Stimulated activated CD4-positive, alpha-beta T cell treated with anti-CD3 and anti-CD28 coated beads, Interleukin-15, amount 100 ng/mL, for 1 hour (primary cell): Measurements from ENCODE around the gene TRIP6.
"Not testable (repeated sequence)": the region's sequence is repeated elsewhere in the genome, so short reads cannot be mapped to it uniquely, and the experiment has no call there.

Source experiments
- DNase-seq, 2 donors: peaks; one replicate each; pipeline ENCODE4 v3.0.0-alpha.2; 2020; ENCODE audit warnings: low read depth in 1 of 2, low spot score in 1 of 2

TRIP6 gene

DNA sequence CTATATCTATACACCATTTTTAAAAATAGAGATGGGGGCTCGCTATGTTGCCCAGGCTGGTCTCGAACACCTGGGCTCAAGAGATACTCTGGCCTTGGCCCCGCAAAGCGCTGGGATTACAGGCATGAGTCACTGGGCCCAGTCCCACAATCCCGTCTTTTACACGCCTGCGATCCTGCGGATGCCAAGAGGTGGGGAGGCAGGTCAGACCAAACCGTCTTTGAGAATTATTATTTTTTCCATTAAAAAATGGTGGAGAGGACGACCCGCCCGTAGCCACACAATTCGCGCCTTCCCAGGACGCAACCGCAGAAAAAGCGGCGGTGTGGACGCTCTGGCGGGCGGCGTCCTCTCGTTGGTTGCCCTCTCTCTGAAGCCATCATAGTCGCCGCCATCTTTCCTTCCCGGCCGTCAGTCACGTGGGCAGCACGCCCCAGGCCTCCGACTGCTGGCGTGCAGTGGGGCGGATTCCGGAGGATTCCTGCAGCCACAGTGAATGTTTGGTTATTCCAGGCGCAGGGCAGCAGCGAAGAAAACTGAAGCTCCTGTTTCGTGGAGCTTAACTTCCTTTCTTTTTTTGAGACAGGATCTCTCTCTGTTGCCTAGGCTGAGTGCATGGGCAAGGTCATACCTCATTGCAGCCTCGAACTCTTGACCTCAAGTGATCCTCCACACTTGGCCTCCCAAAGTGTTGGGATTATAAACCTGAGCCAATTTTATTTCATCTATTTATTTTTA lies 29.9 kb upstream of the TRIP6 start:
- peak; percentile 53 to 70 for DNase-seq

DNA sequence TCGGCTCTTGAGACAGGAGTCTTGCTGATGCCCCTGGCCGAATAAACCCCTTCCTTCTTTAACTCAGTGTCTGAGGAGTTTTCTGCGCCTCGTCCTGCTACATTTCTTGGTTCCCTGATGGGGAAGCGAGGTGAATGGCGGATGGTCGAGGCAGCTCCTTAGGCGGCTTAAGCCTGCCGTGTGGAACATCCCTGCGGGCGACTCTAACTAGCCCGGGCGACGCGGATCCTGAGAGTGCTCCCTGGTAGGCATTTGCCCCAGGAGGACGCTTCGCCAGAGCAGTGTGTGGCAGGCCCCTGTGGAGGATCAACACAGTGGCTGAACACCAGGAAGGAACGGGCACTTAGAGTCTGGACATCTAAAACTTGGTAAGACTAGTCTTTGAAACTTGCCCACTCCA lies 27.8 kb upstream of the TRIP6 start:
- no peak for DNase-seq

DNA sequence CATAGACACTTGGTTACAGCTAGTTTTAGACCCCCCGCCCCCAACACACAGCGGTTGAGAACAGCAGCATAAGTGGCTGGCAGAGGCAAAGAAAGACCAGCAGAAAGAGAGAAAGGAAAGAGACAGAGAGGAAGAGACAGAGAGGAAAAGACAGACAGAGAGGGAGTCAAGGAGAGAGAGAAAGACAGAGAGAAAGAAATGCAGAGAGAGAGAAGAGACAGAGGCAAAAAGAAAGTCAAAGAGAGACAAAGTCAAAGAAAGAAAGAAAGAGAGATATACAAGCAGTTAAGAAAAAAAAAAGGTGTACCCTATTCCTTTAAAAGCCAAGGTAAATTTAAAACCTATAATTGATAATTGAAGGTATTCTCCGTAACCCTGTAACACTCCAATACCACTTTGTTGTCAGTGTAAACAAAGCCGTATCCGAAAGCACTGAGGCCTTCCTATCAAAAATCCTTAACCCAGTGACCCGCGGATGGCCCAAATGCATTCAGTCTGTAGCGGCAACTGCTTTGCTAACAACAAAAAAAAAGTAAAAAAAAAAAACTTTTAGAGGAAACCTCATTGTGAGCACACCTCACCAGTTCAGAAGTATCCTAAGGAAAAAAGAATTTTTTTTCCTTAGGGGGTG lies 26.6 kb upstream of the TRIP6 start:
- no peak for DNase-seq

DNA sequence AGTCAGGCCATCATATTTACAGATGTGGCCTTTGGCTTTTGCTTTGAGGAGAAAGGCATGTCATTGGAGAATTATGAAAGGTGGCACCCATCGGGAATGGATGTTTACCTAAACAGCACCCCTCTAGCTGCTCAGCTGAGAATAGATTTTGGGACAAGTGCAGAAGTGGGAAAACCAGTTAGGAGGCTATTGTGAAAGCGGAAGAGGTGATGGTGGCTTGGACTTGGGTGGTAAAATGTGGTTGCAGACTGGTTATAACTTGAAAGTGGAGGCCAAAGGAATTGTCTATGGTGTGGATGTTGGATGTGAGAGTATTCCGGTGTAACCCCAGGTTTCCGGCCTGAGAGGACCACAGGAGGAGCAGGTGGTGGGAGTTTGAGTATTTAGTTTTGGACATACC lies 19.8 kb upstream of the TRIP6 start:
- no peak for DNase-seq

DNA sequence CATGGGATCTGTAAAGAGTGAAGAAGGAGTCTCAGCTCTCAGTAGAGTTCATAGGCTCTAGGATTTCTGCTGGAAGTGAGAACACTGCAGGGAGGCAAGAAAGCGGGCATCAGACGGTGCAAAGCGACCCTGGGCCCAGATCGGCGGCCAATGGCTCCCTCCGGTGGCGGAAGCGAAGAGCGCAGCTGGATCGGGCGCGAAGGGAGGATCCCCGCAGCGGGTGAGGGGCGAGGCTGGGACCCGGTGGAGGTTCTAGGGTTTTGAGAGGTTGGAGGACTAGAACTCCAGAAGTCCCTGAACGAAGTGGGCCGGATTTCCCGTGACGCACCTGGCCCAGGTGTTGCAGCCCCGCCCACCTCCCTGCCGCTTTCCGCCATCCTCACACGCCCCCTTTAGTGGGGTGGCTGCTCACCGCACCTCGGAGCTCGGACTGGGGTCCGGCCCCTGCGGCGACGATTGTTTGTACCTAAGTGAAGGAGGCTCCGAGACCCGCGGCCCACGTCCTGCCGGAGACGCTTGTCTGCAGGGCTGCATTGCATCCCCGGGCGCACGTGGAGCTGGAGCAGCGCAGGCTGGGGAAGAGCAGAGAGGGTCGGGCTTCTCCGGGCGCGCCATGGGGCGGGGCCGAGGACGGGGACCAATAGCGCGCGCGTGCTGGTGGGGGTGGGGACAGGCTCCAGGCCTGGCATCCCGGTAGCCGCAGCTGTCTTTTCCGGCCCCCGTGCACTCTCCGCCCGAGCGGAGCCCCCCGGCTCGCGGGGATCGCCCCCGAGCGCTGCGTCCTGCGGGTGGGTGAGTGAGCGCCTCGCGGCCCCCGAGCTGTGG lies 14.9 kb upstream of the TRIP6 start, which contains the start of gene SLC12A9:
Gene SLC12A9, plus strand, starts transcription at position 666 of the 825 bp plus-strand sequence. CDS start 1,485 bp downstream, outside the sequence.
- DNase-seq = peak; percentile 63 to 81

DNA sequence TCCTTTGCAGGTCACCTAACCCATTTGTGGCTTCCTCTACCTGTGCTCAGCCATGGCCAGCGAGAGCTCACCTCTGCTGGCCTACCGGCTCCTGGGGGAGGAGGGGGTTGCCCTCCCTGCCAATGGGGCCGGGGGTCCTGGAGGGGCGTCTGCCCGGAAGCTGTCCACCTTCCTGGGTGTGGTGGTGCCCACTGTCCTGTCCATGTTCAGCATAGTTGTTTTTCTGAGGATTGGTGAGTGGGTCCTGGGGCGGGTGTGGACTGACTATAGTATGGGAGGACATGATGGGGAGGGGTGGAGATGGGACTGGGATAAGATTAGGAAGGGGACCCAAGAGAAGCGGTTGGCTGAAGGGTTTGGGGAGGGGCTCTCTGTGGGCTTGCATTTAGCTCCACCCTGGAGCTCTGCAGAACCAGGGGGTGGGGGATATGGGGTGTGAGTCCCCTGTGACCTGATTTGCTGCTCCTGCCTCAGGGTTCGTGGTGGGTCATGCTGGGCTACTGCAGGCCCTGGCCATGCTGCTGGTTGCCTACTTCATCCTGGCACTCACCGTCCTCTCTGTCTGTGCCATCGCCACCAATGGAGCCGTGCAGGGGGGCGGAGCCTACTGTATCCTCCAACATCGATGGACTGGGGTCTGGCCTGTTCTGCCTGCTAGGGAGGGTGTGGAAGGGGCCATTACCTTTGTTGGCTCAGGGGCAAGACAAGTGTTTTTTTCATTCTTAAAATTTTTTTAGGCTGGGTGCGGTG lies 12.9 kb upstream of the TRIP6 start:
- DNase-seq = no peak

DNA sequence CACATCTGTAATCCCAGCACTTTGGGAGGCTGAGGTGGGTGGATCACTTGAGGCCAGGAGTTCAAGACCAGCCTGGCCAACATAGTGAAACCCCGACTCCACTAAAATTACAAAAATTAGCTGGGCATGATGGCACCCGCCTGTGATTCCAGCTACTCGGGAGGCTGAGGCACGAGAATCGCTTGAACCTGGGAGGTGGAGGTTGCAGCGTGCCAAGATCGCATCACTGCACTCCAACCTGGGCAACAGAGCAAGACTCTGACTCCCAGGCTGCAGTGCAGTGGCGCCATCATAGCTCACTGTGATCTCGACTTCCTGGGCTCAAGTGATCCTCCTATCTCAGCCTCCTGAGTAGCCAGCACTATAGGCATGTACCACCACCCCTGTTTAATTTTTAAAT lies 12.3 kb upstream of the TRIP6 start:
- not testable (repeated sequence) for DNase-seq

DNA sequence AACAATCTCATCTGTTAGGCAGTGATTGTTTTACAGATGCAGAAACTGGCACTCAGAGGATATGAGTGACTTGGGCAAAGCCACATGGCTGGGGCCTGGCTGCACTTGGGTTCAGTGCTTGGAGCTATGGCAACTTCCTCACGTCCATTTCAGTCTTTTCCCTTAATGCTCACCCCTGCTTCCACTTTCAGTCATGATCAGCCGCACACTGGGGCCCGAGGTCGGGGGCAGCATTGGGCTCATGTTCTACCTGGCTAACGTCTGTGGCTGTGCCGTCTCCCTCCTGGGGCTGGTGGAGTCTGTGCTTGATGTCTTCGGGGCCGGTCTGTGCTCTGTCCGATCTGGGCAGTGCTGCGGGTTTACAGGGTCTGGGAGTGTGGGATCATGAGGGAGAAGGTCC lies 11.7 kb upstream of the TRIP6 start:
- DNase-seq = no peak

DNA sequence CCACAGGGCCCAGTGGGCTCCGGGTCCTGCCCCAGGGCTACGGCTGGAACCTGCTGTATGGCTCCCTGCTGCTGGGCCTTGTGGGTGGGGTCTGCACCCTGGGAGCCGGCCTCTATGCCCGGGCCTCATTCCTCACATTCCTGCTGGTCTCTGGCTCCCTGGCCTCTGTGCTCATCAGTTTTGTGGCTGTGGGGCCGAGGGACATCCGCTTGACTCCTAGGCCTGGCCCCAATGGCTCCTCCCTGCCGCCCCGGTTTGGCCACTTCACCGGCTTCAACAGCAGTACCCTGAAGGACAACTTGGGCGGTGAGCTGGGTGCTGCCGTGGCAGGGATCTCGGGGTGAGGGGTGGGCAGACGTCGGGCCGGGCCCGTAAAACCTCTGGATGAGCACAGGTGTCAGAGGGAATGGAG lies 10.3 kb upstream of the TRIP6 start:
- DNase-seq = no peak

DNA sequence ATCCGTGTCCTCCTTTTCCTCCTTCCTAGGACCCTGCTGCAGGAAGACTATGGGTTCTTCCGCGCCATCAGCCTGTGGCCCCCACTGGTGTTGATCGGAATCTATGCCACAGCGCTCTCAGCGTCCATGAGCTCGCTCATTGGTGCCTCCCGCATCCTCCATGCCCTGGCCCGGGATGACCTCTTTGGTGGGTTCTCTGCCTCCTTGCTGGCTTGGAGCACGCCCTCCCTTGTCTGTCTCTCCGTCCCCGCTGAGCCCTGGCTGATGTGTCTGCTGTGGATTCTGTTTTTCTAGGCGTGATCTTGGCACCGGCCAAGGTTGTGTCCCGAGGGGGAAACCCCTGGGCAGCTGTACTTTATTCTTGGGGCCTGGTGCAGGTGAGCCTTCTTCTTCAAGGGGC lies 7.3 kb upstream of the TRIP6 start:
- DNase-seq = no peak

DNA sequence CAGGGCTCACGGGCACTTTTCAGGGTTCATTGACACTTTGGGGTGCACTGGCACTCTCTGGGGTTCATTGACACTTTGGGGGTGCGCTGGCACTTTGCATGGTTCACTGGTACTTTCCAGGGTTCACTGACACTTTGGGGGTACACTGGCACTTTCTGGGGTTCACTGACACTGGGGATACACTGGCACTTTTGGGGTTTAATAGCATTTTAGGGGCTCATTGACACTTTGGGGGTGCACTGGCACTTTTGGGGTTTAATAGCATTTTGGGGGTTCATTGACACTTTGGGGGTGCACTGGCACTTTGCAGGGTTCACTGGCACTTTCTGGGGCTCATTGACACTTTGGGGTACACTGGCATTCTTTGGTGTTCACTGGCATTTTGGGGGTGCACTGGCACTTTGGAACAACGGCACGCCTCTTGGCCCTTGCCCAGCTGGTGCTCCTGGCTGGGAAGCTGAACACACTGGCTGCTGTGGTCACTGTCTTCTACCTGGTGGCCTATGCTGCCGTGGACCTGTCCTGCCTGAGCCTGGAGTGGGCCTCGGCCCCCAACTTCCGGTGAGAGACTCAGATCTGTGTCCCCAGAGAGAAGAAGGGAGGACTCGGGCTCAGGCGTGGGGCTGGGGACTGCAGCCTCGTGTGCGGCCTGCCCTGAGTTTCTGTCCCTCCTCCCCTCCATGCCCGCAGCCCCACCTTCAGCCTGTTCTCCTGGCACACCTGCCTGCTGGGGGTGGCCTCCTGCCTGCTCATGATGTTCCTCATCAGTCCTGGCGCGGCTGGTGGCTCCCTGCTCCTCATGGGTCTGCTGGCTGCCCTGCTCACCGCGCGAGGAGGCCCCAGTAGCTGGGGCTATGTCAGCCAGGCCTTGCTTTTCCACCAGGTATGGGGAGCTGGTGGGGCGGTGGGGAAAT lies 6.2 kb upstream of the TRIP6 start:
- DNase-seq = no peak

DNA sequence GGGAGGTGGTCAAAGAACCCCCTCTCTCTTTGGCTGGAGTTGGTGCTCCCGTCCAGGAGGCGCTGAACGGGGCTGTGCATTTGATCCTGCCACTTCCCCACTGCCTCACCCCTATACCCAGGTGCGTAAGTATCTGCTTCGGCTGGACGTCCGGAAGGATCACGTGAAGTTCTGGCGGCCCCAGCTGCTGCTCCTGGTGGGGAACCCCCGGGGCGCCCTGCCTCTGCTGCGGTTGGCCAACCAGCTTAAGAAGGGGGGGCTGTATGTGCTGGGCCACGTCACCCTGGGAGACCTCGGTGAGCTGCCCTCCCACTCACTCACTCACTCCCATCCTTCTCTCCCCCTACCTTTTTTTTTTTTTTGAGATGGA lies 5.6 kb upstream of the TRIP6 start:
- DNase-seq = no peak

DNA sequence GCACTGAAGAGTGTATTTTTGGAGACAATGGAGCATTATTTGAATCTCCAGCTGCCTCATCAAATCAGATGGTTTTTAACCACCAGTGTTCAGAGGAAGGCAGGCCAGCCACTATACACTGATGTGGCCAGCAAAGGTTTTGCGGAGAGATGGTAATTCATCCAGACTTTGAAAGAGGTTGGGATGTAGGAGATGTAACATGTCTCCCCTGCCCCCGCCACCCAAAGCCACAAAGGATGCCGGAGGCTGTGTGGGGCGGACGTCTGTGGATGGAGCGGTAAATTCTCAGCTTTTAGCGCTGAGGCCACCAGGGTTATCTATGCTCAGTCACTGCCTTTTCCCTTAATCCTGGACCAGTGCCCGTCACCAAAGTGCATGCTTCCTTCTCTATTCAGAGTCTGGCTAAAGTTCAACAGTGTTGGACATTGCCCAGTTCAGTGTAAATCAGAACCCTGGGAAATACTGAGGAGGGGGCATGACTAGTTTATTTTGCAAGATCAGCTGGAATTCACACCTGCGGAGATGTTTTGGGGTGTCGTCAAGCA lies 3.7 kb upstream of the TRIP6 start:
- DNase-seq = no peak

DNA sequence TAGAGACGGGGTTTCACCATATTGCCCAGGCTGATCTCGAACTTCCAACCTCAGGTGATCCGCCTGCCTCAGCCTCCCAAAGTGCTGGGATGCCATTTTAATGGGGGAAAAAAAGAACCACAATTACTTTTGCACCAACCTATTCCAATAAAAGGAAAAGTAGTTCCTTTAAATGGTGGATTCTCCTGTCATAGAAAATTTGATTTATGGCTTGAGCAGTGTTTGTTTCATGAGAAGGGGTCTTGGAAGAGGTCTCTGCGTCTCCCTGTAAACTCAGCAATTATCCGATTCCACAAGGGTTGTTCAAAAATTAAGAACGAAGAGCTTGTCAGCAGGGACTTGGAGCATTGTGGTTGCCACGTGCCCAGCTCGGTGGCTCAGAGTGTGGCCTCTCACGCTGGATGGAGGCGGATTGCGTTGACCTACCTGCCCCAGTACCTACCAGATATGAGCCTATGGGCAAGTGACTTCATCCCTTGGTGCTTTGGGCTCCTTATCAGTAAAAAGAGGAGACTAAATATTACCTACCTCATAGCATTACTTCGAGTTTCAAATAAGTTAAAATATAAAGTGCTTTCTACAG lies 2.8 kb upstream of the TRIP6 start:
- no peak for DNase-seq

DNA sequence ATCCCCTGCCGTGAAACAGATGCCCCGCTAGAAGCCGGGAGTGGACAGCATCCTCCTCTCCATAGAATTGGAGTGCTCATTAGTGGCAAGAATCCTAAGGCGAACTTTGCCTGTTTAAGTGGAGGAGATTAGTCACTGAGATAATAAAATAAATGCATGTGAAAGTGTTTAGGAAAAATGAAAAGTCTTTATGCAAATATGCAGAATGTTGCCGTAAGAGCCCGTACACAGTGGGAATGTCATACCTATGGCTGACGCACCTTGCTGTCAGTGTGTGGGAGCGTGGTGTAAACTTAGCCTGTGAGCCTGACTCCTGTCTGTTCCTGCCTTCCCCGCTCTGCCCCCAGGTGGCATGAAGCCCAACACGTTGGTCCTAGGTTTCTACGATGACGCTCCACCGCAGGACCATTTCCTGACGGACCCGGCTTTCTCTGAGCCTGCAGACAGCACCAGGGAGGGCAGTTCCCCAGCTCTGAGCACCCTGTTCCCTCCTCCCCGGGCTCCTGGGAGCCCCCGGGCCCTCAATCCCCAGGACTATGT lies 1.7 kb upstream of the TRIP6 start:
- DNase-seq = no peak

DNA sequence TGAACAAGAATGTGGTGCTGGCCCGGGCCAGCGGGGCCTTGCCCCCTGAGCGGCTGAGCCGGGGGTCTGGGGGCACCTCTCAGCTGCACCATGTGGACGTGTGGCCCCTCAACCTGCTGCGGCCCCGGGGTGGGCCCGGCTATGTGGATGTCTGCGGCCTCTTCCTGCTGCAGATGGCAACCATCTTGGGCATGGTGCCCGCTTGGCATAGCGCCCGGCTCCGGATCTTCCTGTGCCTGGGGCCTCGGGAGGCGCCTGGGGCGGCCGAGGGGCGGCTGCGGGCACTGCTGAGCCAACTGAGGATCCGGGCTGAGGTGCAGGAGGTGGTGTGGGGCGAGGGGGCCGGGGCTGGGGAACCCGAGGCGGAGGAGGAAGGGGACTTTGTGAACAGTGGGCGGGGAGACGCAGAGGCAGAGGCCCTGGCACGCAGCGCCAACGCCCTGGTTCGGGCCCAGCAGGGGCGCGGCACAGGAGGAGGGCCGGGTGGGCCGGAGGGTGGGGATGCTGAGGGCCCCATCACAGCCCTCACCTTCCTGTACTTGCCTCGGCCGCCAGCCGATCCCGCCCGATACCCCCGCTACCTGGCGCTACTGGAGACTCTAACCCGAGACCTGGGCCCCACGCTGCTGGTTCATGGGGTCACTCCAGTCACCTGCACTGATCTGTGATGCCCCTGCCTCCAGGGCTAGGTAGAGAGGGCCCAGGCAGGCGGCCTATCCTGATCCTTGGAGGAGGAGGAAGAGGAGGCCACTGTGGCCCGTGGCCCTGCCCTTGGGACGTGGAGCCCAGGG lies 1.1 kb upstream of the TRIP6 start:
- DNase-seq = peak in 1 of 2 donors; percentile 41

DNA sequence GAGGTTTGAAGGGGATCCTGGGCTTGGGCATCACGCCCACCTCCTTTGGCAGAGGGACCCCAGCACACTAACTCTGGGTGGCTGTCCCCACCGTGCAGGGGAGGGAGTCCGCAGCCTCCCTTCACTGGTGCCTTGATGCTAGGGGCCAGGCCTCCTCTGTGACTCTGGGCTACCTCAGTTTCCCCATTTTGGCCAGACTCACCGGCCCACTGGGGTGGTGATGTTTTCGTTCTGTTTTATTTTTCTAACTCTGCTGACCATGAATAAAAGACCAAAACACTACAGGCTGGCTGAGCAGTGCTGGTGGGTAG lies 503 bp upstream of the TRIP6 start:
- no peak for DNase-seq

DNA sequence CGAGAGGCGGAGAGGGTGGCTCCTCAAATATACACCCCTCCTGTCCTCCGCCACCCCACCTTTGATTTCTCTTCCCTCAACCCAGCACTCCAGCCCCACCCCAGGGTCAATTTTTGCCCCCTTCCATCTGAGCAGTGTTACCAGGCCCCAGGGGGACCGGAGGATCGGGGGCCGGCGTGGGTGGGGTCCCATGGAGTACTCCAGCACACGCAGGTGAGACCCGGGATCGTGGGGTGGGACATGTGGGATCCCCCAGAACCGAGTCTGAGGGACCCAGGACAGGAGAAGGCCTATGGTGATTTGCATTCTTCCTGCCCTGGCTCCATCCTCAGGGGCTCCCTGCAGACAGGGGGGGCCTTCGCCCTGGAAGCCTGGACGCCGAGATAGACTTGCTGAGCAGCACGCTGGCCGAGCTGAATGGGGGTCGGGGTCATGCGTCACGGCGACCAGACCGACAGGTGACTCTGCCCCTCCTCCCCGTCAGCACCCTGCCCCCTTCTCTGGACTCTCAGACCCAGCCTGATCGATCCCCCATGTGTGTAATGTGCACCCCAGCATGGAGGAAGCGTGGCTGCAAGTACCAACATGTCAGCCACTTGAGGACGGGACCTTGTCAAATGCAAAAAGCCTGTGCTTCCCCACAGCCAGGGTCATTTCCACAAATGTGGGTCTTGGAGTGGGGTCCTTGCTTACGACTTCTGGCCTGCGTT lies 744 bp downstream of the TRIP6 start:
- DNase-seq = no peak
